CD14-positive monocyte (primary cell): ENCODE measurements around the gene OSBPL2. TPM values are rescaled to one million over a fixed set of nuclear protein-coding genes. Genes with fewer than 3 reads are reported as not detected.

Experiments
- DNase-seq, 3 donors: peaks; one replicate each; pipeline ENCODE4 v3.0.0-alpha.2; 2011 to 2022
- H2AFZ ChIP-seq: 2 replicates; pipeline ENCODE4 v1.6.0; 2012; ENCODE audit warnings: mild to moderate bottlenecking, low read depth, low read length, inconsistent platforms; ENCODE audit not compliant: insufficient read depth, poor library complexity, severe bottlenecking
- H3K27ac ChIP-seq, 2 donors: 1 replicate in 1 of 2; 2 replicates in 1 of 2; pipeline ENCODE4 v1.5.1; 2012 to 2013; ENCODE audit warnings: low read length in 2 of 2, control low read depth in 1 of 2, inconsistent platforms in 1 of 2, low read depth in 1 of 2, mild to moderate bottlenecking in 1 of 2
- H3K27me3 ChIP-seq, 2 donors: one replicate each; pipeline versions ENCODE4 v1.6.0 to v1.6.1; 2011 to 2013; ENCODE audit warnings: low read length in 2 of 2; ENCODE audit not compliant: control insufficient read depth in 2 of 2, insufficient read depth in 2 of 2
- H3K36me3 ChIP-seq, 2 donors: replicated peaks in 1 of 2; 1 replicate in 1 of 2; 2 replicates in 1 of 2; pipeline versions ENCODE4 v1.5.1 to v1.6.1; 2012 to 2013; ENCODE audit warnings: low read length in 2 of 2, control low read depth in 1 of 2, inconsistent platforms in 1 of 2, mild to moderate bottlenecking in 1 of 2; ENCODE audit not compliant: insufficient read depth in 2 of 2, control insufficient read depth in 1 of 2
- H3K4me1 ChIP-seq, 2 donors: 1 replicate in 1 of 2; 2 replicates in 1 of 2; pipeline versions ENCODE4 v1.5.1 to v1.6.1; 2012 to 2013; ENCODE audit warnings: low read length in 2 of 2, control low read depth in 1 of 2, inconsistent platforms in 1 of 2, mild to moderate bottlenecking in 1 of 2, moderate library complexity in 1 of 2; ENCODE audit not compliant: insufficient read depth in 2 of 2, control insufficient read depth in 1 of 2
- H3K4me2 ChIP-seq: replicated peaks from 2 replicates; pipeline ENCODE3; 2012; ENCODE audit warnings: low read length, moderate library complexity, mild to moderate bottlenecking; ENCODE audit not compliant: poor library complexity, severe bottlenecking; ENCODE audit errors: extremely low read depth
- H3K4me3 ChIP-seq, 3 experiments: fragments of 200-600 bp in 1 of 3; sonication (generic) in 1 of 3; replicated peaks in 1 of 3; 1 replicate in 2 of 3; 2 replicates in 1 of 3; pipeline ENCODE4 v1.5.1; 2011 to 2013; ENCODE audit warnings: low read length in 3 of 3, mild to moderate bottlenecking in 3 of 3, control low read depth in 2 of 3, low read depth in 2 of 3, inconsistent platforms in 1 of 3, moderate library complexity in 1 of 3
- H3K79me2 ChIP-seq: 2 replicates; pipeline ENCODE4 v1.6.0; 2012; ENCODE audit warnings: mild to moderate bottlenecking, control low read depth, inconsistent platforms, low read length, moderate library complexity; ENCODE audit not compliant: insufficient read depth
- H3K9ac ChIP-seq: 2 replicates; pipeline ENCODE4 v1.6.0; 2017; ENCODE audit warnings: low read length, mild to moderate bottlenecking; ENCODE audit not compliant: insufficient read depth, poor library complexity, severe bottlenecking
- H3K9me3 ChIP-seq, 2 donors: replicated peaks in 1 of 2; 1 replicate in 1 of 2; 2 replicates in 1 of 2; pipeline versions ENCODE4 v1.5.1 to v1.6.1; 2012 to 2013; ENCODE audit warnings: low read length in 2 of 2, control low read depth in 1 of 2; ENCODE audit not compliant: control insufficient read depth in 1 of 2, insufficient read depth in 1 of 2
- H4K20me1 ChIP-seq: 2 replicates; pipeline ENCODE4 v1.6.0; 2012; ENCODE audit warnings: mild to moderate bottlenecking, low read length, control low read depth, moderate library complexity; ENCODE audit not compliant: insufficient read depth
- H3K27ac Mint-ChIP-seq, 7 donors: one replicate each; pipeline ENCODE4 v1.8.0; 2020; ENCODE audit warnings: mild to moderate bottlenecking in 7 of 7, mixed read lengths in 7 of 7, moderate library complexity in 6 of 7, inconsistent platforms in 2 of 7
- H3K27me3 Mint-ChIP-seq, 3 donors: one replicate each; pipeline ENCODE4 v1.8.0; 2021 to 2022; ENCODE audit warnings: low read depth in 3 of 3, mild to moderate bottlenecking in 3 of 3, mixed read lengths in 3 of 3, moderate library complexity in 3 of 3, inconsistent platforms in 1 of 3
- H3K36me3 Mint-ChIP-seq, 2 donors: one replicate each; pipeline ENCODE4 v1.8.0; 2020; ENCODE audit warnings: mixed read lengths in 2 of 2, inconsistent platforms in 1 of 2, mild to moderate bottlenecking in 1 of 2
- H3K4me1 Mint-ChIP-seq: one replicate; pipeline ENCODE4 v1.8.0; 2020; ENCODE audit warnings: mild to moderate bottlenecking, mixed read lengths
- H3K4me3 Mint-ChIP-seq, 2 donors: one replicate each; pipeline ENCODE4 v1.8.0; 2020; ENCODE audit warnings: mild to moderate bottlenecking in 2 of 2, mixed read lengths in 2 of 2, moderate library complexity in 1 of 2
- H3K9me3 Mint-ChIP-seq, 7 donors: one replicate each; pipeline ENCODE4 v1.8.0; 2020 to 2022; ENCODE audit warnings: mixed read lengths in 7 of 7, mild to moderate bottlenecking in 6 of 7, moderate library complexity in 6 of 7, inconsistent platforms in 2 of 7
- CTCF ChIP-seq: fragments of 200-600 bp; IDR thresholded peaks from one replicate; pipeline ENCODE4 v1.8.0; 2022; ENCODE audit warnings: antibody characterized with exemption, mild to moderate bottlenecking
- WGBS: methylation state at CpG from one replicate; pipeline ENCODE4 v1.1.5; 2013; ENCODE audit warnings: missing lambda C conversion rate; ENCODE audit not compliant: insufficient coverage; 5-methylcytosine and 5-hydroxymethylcytosine counted together
- intact Hi-C, 2 donors: fragments of 100-400 bp; cut with micrococcal nuclease; formaldehyde crosslinking; loops; one replicate each; pipeline versions ENCODE4 v1.15.0 to v1.15.1; 2023
- polyA plus RNA-seq, 3 donors: library from polyadenylated mRNA; depleted of rRNA in 1 of 3; unstranded in 2 of 3; stranded (reverse) in 1 of 3; fragments of 300-500 nt in 2 of 3; fragments of >200 nt in 1 of 3; fragmentation: Illumina TruSeq in 2 of 3; gene quantifications; 1 replicate in 2 of 3; 2 replicates in 1 of 3; pipeline ENCODE4 v1.2.3, GENCODE V29; 2012 to 2021

OSBPL2 gene
- polyA plus RNA-seq, 3 donors = 12.9 to 29.1 (median 17.9) TPM

GRCh38 chr20:62338294-62338620 is 99.9 kb downstream of the OSBPL2 start:
- H3K4me1 ChIP-seq = peaks cover 11 to 12% of the 10 kb centered on the region in 2 donors
- Mint-ChIP-seq H3K9me3 (peaks cover 0 to 9% (median 3%) of the 10 kb centered on the region in 7 donors), H3K27ac (no peak overlapping the region), H3K36me3 (no peaks in the 10 kb centered on the region), H3K27me3 (peaks cover 6 to 13% (median 9%) of the 10 kb centered on the region in 3 donors), H3K4me3 (no peak overlapping the region), H3K4me1 (peaks cover 15% of the 10 kb centered on the region)
- no peaks in the 10 kb centered on the region for H3K9me3 ChIP-seq
- no peak for DNase-seq
- intact Hi-C loops = no loop called here
- TF ChIP-seq CTCF = no peak
- H3K36me3 ChIP-seq = no peaks in the 10 kb centered on the region
- no peaks in the 10 kb centered on the region for H3K79me2 ChIP-seq
- WGBS = 89% methylated on average over 14 of the region's 16 CpGs
- no peaks in the 10 kb centered on the region for H4K20me1 ChIP-seq
- H3K4me2 ChIP-seq = no peak overlapping the region
- no peaks in the 10 kb centered on the region for H3K27me3 ChIP-seq
- H2AFZ ChIP-seq = no peak overlapping the region
- H3K4me3 ChIP-seq = no peak overlapping the region
- H3K27ac ChIP-seq = no peak overlapping the region
- no peak overlapping the region for H3K9ac ChIP-seq

- H3K79me2 ChIP-seq = no peaks in the 10 kb centered on the region
- Mint-ChIP-seq H3K9me3 (peaks cover 0 to 9% (median 3%) of the 10 kb centered on the region in 7 donors), H3K36me3 (no peaks in the 10 kb centered on the region), H3K4me3 (peak overlapping the region; percentile 73 to 75), H3K27ac (peak overlapping the region in 1 of 7 donors; percentile 26), H3K4me1 (peaks cover 15% of the 10 kb centered on the region), H3K27me3 (peaks cover 6 to 14% (median 11%) of the 10 kb centered on the region in 3 donors)
- no peak overlapping the region for H3K9ac ChIP-seq
- peaks cover 11 to 12% of the 10 kb centered on the region in 2 donors for H3K4me1 ChIP-seq
- no peaks in the 10 kb centered on the region for H3K9me3 ChIP-seq
- no peak for DNase-seq
- H2AFZ ChIP-seq = peak overlapping the region; percentile 70
- no peak overlapping the region for H3K27ac ChIP-seq
- no peaks in the 10 kb centered on the region for H3K36me3 ChIP-seq
- intact Hi-C loops = no loop called here
- TF ChIP-seq CTCF = no peak
- WGBS = 26% methylated on average over 12 of the region's 14 CpGs
- H3K27me3 ChIP-seq = no peaks in the 10 kb centered on the region
- H3K4me2 ChIP-seq = peak overlapping the region; percentile 43
- peak overlapping the region in 1 of 3 experiments; percentile 44 for H3K4me3 ChIP-seq
- no peaks in the 10 kb centered on the region for H4K20me1 ChIP-seq
These were observed 101.3 kb downstream of the OSBPL2 start for GRCh38 chr20:62339647-62340062.
